ENCODE results near the gene CACNG8.
"Not testable (repeated sequence)": the region's sequence is repeated elsewhere in the genome, so short reads cannot be mapped to it uniquely, and the experiment has no call there.

CACNG8 gene

GRCh38 chr19:53962887-53963431 is at the start of gene CACNG8:
CACNG8 (plus strand) TSS chr19:53962937.
- no peak for DNase-seq

- no peak for DNase-seq
Observed at GRCh38 chr19:53915000-53915399, 47.7 kb upstream of the CACNG8 start.

GRCh38 chr19:53916004-53916403 is 46.7 kb upstream of the CACNG8 start:
- no peak for DNase-seq

- DNase-seq, result no peak
Observed at GRCh38 chr19:53917356-53917755, 45.4 kb upstream of the CACNG8 start.

- DNase-seq, result no peak
Observed at GRCh38 chr19:53927739-53928138, 35.0 kb upstream of the CACNG8 start.

GRCh38 chr19:53936029-53936428 is 26.7 kb upstream of the CACNG8 start:
- DNase-seq, result no peak

- DNase-seq, result no peak
Observed at GRCh38 chr19:53942001-53942786, 20.5 kb upstream of the CACNG8 start.

- DNase-seq, result no peak
Observed at GRCh38 chr19:53944416-53944815, 18.3 kb upstream of the CACNG8 start.

- no peak for DNase-seq
Observed at GRCh38 chr19:53944933-53945332, 17.8 kb upstream of the CACNG8 start.

GRCh38 chr19:53945441-53945840 is 17.3 kb upstream of the CACNG8 start:
- DNase-seq, result no peak

- no peak for DNase-seq
Observed at GRCh38 chr19:53945998-53946397, 16.7 kb upstream of the CACNG8 start.

GRCh38 chr19:53947624-53948023 is 15.1 kb upstream of the CACNG8 start:
- DNase-seq, result no peak

GRCh38 chr19:53948611-53949010 is 14.1 kb upstream of the CACNG8 start:
- DNase-seq, result not testable (repeated sequence)

GRCh38 chr19:53951436-53951835 is 11.3 kb upstream of the CACNG8 start:
- DNase-seq, result no peak

GRCh38 chr19:53951947-53952346 is 10.8 kb upstream of the CACNG8 start:
- no peak for DNase-seq

- DNase-seq, result no peak
Observed at GRCh38 chr19:53953383-53953782, 9.4 kb upstream of the CACNG8 start.

GRCh38 chr19:53957448-53958167 is 5.1 kb upstream of the CACNG8 start:
- DNase-seq, result no peak

- DNase-seq, result no peak
Observed at GRCh38 chr19:53958168-53958571, 4.6 kb upstream of the CACNG8 start.

- DNase-seq, result no peak
Observed at GRCh38 chr19:53958823-53959757, 3.6 kb upstream of the CACNG8 start.

- no peak for DNase-seq
Observed at GRCh38 chr19:53960187-53960586, 2.5 kb upstream of the CACNG8 start.

GRCh38 chr19:53960886-53961285 is 1.9 kb upstream of the CACNG8 start:
- DNase-seq, result no peak

GRCh38 chr19:53961523-53962356 is 997 bp upstream of the CACNG8 start:
- no peak for DNase-seq

Data from DMS153 (cell line).